Loucy (cell line): ENCODE data around the gene JPH4.

ENCODE experiments used
- H2AFZ ChIP-seq: fragments of 200-600 bp; sonication (generic); 2 replicates; pipeline ENCODE4 v1.6.0; 2016; ENCODE audit warnings: antibody characterized with exemption, mild to moderate bottlenecking, low read length, moderate library complexity
- H3F3A ChIP-seq: fragments of 200-600 bp; 2 replicates; pipeline ENCODE4 v1.6.0; 2016; ENCODE audit warnings: antibody characterized with exemption, low read depth, mild to moderate bottlenecking
- H3K27me3 ChIP-seq: fragments of 200-600 bp; sonication (generic); 2 replicates; pipeline ENCODE4 v1.6.1; 2014; ENCODE audit warnings: low read length, mild to moderate bottlenecking; ENCODE audit not compliant: insufficient read depth, poor library complexity, severe bottlenecking
- H3K36me3 ChIP-seq: fragments of 200-600 bp; sonication (generic); 2 replicates; pipeline ENCODE4 v1.6.1; 2016; ENCODE audit warnings: low read length; ENCODE audit not compliant: insufficient read depth
- H3K4me1 ChIP-seq: fragments of 200-600 bp; sonication (generic); 2 replicates; pipeline ENCODE4 v1.5.1; 2014; ENCODE audit warnings: low read length, mild to moderate bottlenecking; ENCODE audit not compliant: insufficient read depth, poor library complexity, severe bottlenecking
- H3K4me2 ChIP-seq: fragments of 200-600 bp; sonication (generic); 2 replicates; pipeline ENCODE4 v1.6.0; 2014; ENCODE audit warnings: antibody characterized with exemption, low read length, low read depth, mild to moderate bottlenecking; ENCODE audit not compliant: poor library complexity, severe bottlenecking
- H3K4me3 ChIP-seq: fragments of 200-600 bp; sonication (generic); 2 replicates; pipeline ENCODE4 v1.5.1; 2014; ENCODE audit warnings: low read length, mild to moderate bottlenecking, mixed read lengths; ENCODE audit not compliant: poor library complexity, severe bottlenecking
- H3K79me2 ChIP-seq: fragments of 200-600 bp; sonication (generic); 2 replicates; pipeline ENCODE4 v1.6.1; 2014; ENCODE audit warnings: low read length; ENCODE audit not compliant: insufficient read depth
- H3K9ac ChIP-seq: fragments of 200-600 bp; sonication (generic); 2 replicates; pipeline ENCODE4 v1.6.0; 2014; ENCODE audit warnings: mild to moderate bottlenecking, low read depth, low read length, moderate library complexity; ENCODE audit not compliant: poor library complexity, severe bottlenecking
- H3K9me2 ChIP-seq: fragments of 200-600 bp; sonication (generic); replicated peaks from 2 replicates; pipeline ENCODE4 v1.6.1; 2016; ENCODE audit warnings: low read depth, low read length, mixed read lengths
- H3K9me3 ChIP-seq: fragments of 200-600 bp; sonication (generic); 2 replicates; pipeline ENCODE4 v1.6.1; 2014; ENCODE audit warnings: mild to moderate bottlenecking, antibody characterized with exemption, low read length, low read depth; ENCODE audit not compliant: insufficient read depth
- H4K20me1 ChIP-seq: fragments of 200-600 bp; sonication (generic); 2 replicates; pipeline ENCODE4 v1.6.0; 2014; ENCODE audit warnings: antibody characterized with exemption, low read length, mild to moderate bottlenecking; ENCODE audit not compliant: insufficient read depth, poor library complexity, severe bottlenecking
- CTCF ChIP-seq: fragments of 200-600 bp; sonication (generic); conservative IDR thresholded peaks from 2 replicates; pipeline ENCODE4 v1.5.1; 2014; ENCODE audit warnings: mild to moderate bottlenecking, antibody characterized with exemption, low read length
- EZH2phosphoT487 ChIP-seq: fragments of 200-600 bp; IDR thresholded peaks from 2 replicates; pipeline ENCODE4 v1.6.1; 2018; ENCODE audit warnings: antibody characterized with exemption, mild to moderate bottlenecking, moderate library complexity, borderline replicate concordance

Gene JPH4

GRCh38 chr14:23604675-23605170, 26.1 kb upstream of the JPH4 start:
- H3K9me2 ChIP-seq: no peaks in the 10 kb centered on the region
- no peak overlapping the region for H3K4me2 ChIP-seq
- TF ChIP-seq EZH2phosphoT487: no peak
- no peak for TF ChIP-seq CTCF
- H3F3A ChIP-seq: no peaks in the 10 kb centered on the region
- H2AFZ ChIP-seq: no peak overlapping the region
- peaks cover 19% of the 10 kb centered on the region for H3K4me1 ChIP-seq
- H3K9ac ChIP-seq: no peak overlapping the region
- H3K4me3 ChIP-seq: no peak overlapping the region
- H3K79me2 ChIP-seq: no peaks in the 10 kb centered on the region
- H3K36me3 ChIP-seq: no peaks in the 10 kb centered on the region
- H3K9me3 ChIP-seq: no peaks in the 10 kb centered on the region
- no peaks in the 10 kb centered on the region for H3K27me3 ChIP-seq
- no peaks in the 10 kb centered on the region for H4K20me1 ChIP-seq

GRCh38 chr14:23604148-23604547, 25.6 kb upstream of the JPH4 start:
- Histone ChIP-seq H3K36me3 (no peaks in the 10 kb centered on the region), H3K4me1 (peaks cover 15% of the 10 kb centered on the region), H3K4me3 (no peak overlapping the region), H2AFZ (no peak overlapping the region), H3K27me3 (no peaks in the 10 kb centered on the region), H3F3A (no peaks in the 10 kb centered on the region), H3K9ac (no peak overlapping the region), H3K4me2 (no peak overlapping the region), H3K9me3 (no peaks in the 10 kb centered on the region), H3K9me2 (no peaks in the 10 kb centered on the region), H3K79me2 (no peaks in the 10 kb centered on the region), H4K20me1 (no peaks in the 10 kb centered on the region)
- TF ChIP-seq CTCF (no peak), EZH2phosphoT487 (no peak)

- H3K4me2 ChIP-seq: no peak overlapping the region
- no peaks in the 10 kb centered on the region for H3F3A ChIP-seq
- H2AFZ ChIP-seq: no peak overlapping the region
- TF ChIP-seq CTCF (no peak), EZH2phosphoT487 (no peak)
- peaks cover 15% of the 10 kb centered on the region for H3K4me1 ChIP-seq
- no peaks in the 10 kb centered on the region for H3K79me2 ChIP-seq
- H3K9me2 ChIP-seq: no peaks in the 10 kb centered on the region
- no peaks in the 10 kb centered on the region for H3K36me3 ChIP-seq
- no peak overlapping the region for H3K9ac ChIP-seq
- no peaks in the 10 kb centered on the region for H4K20me1 ChIP-seq
- no peaks in the 10 kb centered on the region for H3K9me3 ChIP-seq
- no peaks in the 10 kb centered on the region for H3K27me3 ChIP-seq
- H3K4me3 ChIP-seq: no peak overlapping the region
These were observed 24.5 kb upstream of the JPH4 start for GRCh38 chr14:23603103-23603502.
